ENCODE data around the gene CGB8.
"Not testable (repeated sequence)": the region's sequence is repeated elsewhere in the genome, so short reads cannot be mapped to it uniquely, and the experiment has no call there.

Gene CGB8

DNA sequence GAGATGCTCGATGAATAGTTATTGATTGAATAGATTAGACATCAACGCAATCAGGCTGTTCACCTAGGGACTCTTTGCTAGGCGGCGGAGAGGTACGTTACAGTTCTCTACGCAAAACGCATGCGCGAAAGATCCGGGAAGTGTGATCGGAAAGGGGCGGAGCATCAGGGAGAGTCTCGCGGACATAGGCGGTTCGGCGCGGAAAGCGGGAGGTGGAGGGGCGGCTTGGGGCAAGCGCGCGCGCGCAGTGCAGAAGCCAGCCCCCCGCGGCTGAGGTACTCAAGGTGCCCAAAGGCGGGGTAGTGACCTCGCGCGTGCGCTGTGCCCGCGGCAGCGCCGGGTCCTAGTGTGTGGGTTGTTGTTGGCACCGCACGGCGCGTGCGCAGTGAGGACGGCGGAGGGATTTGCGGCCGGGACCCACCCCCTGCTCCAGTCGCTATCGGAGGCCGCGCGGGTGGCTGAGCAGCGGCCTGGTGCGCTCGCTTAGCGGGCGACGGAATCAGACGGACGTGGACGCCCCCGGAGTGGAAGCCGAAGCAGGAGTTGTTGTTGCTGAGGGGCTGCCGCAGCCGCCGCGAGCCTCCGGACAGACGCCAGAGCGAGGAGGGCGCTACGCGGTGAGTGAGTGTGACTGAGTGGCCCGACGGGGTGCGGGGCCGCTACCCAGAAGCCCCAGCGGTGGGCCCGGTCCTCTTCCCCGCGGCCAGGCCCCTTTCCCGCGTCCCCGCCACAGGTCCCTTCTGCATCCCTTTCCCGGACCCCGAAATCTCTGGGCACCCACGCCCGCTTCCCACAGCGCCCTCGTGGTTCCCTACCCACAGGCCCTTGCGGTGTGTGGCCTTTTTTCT is 36.3 kb upstream of the CGB8 start, which contains the start of gene SNRNP70:
Gene SNRNP70 (plus strand): TSS at position 432 of the 848 bp plus-strand sequence. CDS start 964 bp downstream, outside the sequence.
- peak; percentile 99 for DNase-seq (ENCODE audit: low read depth)
- TF ChIP-seq, protein P1, sequence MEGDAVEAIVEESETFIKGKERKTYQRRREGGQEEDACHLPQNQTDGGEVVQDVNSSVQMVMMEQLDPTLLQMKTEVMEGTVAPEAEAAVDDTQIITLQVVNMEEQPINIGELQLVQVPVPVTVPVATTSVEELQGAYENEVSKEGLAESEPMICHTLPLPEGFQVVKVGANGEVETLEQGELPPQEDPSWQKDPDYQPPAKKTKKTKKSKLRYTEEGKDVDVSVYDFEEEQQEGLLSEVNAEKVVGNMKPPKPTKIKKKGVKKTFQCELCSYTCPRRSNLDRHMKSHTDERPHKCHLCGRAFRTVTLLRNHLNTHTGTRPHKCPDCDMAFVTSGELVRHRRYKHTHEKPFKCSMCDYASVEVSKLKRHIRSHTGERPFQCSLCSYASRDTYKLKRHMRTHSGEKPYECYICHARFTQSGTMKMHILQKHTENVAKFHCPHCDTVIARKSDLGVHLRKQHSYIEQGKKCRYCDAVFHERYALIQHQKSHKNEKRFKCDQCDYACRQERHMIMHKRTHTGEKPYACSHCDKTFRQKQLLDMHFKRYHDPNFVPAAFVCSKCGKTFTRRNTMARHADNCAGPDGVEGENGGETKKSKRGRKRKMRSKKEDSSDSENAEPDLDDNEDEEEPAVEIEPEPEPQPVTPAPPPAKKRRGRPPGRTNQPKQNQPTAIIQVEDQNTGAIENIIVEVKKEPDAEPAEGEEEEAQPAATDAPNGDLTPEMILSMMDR (conservative IDR thresholded peaks at IDR 0.05; ENCODE audit: low read length) = no peak
- H3K4me3 ChIP-seq (ENCODE audit: low read length) = peak within 1 kb of the TSS; percentile 93

DNA sequence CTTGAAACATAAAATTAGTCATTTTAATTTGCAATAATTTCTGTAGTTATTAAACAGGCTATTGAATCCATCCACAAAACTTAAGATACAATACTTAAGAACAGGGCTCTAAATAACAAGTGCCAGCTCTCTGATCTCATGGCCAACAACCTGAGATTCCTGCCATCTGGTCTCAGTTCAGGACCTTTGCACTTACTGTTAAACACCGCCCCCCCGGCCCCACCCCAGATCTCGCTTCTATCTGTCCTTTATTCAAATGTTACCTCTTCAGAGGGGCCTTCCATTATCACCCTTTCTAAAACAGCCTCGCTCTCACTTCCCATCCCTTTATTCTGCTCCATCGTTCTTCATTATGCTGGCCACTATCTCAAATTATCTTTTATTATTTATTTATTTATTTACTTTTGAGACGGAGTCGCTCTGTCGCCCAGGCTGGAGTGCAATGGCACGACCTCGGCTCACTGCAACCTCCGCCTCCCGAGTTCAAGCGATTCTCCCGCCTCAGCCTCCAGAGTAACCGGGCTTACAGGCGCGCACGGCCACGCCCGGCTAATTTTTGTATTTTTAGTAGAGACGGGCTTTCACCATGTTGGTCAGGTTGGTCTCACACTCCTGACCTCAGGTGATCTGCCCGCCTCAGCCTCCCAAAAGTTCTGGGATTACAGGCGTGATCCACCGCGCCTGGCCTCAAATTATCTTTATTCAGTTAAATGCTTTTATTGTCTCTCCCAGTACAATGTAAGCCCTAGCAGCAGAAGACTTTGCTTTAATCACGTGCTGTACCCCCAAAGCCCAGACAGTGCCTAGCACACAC is 35.5 kb upstream of the CGB8 start:
- DNase-seq (ENCODE audit: low read depth) = no peak
- peak overlapping the region; percentile 93 for H3K4me3 ChIP-seq (ENCODE audit: low read length)

DNA sequence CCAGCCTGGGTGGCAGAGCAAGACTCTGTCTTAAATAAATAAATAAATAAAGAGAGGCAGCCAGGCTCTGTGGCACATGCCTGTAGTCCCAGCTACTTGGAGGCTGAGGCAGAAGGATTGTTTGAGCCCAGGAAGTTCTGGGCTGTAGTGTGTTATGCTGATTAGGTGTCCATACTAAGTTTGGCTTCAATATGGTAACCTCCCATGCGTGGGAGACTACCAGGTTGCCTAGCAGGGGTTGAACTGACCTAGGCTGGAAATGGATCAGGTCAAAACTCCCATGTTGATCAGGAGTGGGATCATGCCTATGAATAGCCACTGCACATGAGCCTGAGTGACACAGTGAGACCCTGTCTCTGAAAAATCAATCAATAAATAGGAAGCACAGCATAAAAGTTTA is 32.4 kb upstream of the CGB8 start:
- TF ChIP-seq, protein P1 (conservative IDR thresholded peaks at IDR 0.05; ENCODE audit: low read length) = no peak
- H3K4me3 ChIP-seq (ENCODE audit: low read length) = no peak overlapping the region
- no peak for DNase-seq (ENCODE audit: low read depth)

More for the DNA sequence above, 35.5 kb upstream of the CGB8 start:
- TF ChIP-seq, protein P1 (conservative IDR thresholded peaks at IDR 0.05; ENCODE audit: low read length) = no peak

DNA sequence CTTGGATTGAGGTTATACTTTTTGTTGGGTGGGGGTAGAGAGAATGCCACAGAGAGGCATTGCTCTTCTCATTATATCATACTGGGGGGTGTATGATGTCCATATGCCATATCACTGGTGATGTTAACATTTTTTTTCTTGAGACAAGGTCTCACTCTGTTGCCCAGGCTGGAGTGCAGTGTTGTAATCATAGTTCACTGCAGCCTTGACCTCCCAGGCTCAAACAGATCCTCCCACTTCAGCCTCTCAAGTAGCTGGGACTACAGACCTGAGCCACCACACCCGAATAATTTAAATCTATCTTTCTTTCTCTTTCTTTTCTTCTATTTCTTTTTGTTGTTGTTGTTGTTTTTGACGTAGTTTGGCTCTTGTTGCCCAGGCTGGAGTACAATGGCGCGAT is 31.5 kb upstream of the CGB8 start:
- TF ChIP-seq, protein P1 (conservative IDR thresholded peaks at IDR 0.05; ENCODE audit: low read length) = no peak
- DNase-seq (ENCODE audit: low read depth) = no peak
- no peak overlapping the region for H3K4me3 ChIP-seq (ENCODE audit: low read length)

DNA sequence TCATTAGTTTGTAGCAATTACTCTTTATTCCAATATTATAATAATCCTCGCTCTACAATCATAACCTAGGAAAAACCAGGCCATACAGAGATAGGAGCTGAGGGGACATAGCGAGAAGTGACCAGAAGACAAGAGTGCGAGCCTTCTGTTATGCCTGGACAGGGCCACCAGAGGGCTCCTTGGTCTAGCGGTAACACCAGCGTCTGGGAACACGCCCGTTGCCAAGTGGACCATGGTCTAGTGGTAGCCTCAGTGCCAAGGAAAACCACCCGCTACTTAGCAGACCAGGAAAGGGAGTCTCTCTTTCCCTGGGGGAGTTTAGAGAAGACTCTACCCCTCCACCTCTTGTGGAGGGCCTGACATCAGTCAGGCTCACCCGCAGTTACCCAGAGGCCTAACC is 26.0 kb upstream of the CGB8 start:
- TF ChIP-seq, protein P1 (conservative IDR thresholded peaks at IDR 0.05; ENCODE audit: low read length) = peak; percentile 60
- DNase-seq (ENCODE audit: low read depth) = peak; percentile 67
- H3K4me3 ChIP-seq (ENCODE audit: low read length) = not testable (repeated sequence)

DNA sequence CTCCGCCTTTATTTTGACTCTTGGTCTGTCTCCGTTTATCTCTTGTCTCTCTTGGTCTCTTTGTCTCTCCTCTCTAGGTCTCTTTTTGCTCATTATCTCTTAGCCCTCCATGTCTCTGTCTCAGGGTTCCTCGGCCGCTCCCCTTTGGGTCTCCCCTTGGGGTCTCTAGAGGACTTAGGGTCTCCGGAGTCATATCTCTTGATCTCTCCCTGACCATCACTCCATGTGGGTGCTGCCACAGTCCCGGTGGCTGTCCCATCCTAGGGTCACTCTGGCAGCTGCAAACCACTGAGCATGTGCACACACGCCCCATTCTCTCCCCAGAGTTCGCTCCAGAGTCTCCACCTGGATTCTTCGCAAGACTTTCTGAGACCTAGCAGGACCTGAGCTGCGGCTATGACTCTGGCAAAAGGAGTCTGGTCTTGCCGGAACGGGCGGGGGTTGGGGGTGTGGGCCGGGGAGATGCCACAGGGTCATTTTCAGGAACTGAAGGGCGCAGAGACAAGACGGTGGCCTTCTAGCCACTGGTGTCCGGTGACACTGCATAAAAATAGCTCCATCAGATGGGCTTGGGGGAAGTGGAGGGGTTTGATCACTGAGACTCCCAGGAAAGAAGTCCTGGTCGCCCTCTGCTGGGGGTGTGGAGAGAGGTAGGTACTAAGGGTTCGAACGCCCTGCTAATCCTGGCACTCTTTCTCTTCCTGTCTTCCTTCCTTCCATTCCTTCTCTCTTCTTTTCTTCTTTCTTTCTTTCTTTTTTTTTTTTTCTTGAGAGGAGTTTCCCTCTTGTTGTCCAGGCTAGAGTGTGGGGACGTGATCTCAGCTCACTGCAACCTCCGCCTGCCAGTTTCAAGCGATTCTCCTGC is 24.8 kb upstream of the CGB8 start:
- no peak for DNase-seq (ENCODE audit: low read depth)
- TF ChIP-seq, protein P1 (conservative IDR thresholded peaks at IDR 0.05; ENCODE audit: low read length) = peak; percentile 42
- H3K4me3 ChIP-seq (ENCODE audit: low read length) = no peak overlapping the region

Data from AG10803 (cell line).